Sigmoid colon (tissue), 7 donors: Measurements from ENCODE around the gene TMEM176A. TPM values are rescaled to one million over a fixed set of nuclear protein-coding genes. Genes with fewer than 3 reads are reported as not detected.

ENCODE experiments used
- DNase-seq: peaks from one replicate; pipeline ENCODE4 v3.0.0-alpha.2; 2019
- H3K27ac ChIP-seq, 4 donors: fragments of 200-600 bp; sonication (generic); one replicate each; pipeline ENCODE4 v1.5.1; 2016 to 2019; ENCODE audit warnings: mild to moderate bottlenecking in 1 of 4
- H3K27me3 ChIP-seq, 3 donors: fragments of 200-600 bp; sonication (generic); one replicate each; pipeline ENCODE4 v1.5.1; 2019; ENCODE audit warnings: mild to moderate bottlenecking in 1 of 3
- H3K36me3 ChIP-seq, 4 donors: fragments of 200-600 bp; sonication (generic); one replicate each; pipeline ENCODE4 v1.5.1; 2016 to 2019
- H3K4me1 ChIP-seq, 4 donors: fragments of 200-600 bp; sonication (generic); one replicate each; pipeline ENCODE4 v1.5.1; 2017 to 2019
- H3K4me3 ChIP-seq, 4 donors: fragments of 200-600 bp; sonication (generic); one replicate each; pipeline ENCODE4 v1.5.1; 2017 to 2019; ENCODE audit warnings: mild to moderate bottlenecking in 2 of 4, moderate library complexity in 1 of 4
- H3K9me3 ChIP-seq, 4 donors: fragments of 200-600 bp in 3 of 4; sonication (generic) in 3 of 4; one replicate each; pipeline versions ENCODE4 v1.5.1 to v1.6.1; 2013 to 2019
- CTCF ChIP-seq, 4 experiments: fragments of 450-650 bp in 3 of 4; fragments of 200-600 bp in 1 of 4; IDR thresholded peaks; one replicate each; pipeline ENCODE4 v1.5.1; 2016 to 2019; ENCODE audit warnings: antibody characterized with exemption in 4 of 4, mild to moderate bottlenecking in 3 of 4, moderate library complexity in 2 of 4
- EP300 ChIP-seq, 4 donors: sonication (generic); formaldehyde crosslinking; IDR thresholded peaks; one replicate each; pipeline ENCODE4 v1.6.1; 2017; ENCODE audit warnings: antibody characterized with exemption in 4 of 4
- POLR2A ChIP-seq, 2 donors: fragments of 450-650 bp; IDR thresholded peaks; one replicate each; pipeline ENCODE4 v1.6.1; 2016; ENCODE audit warnings: antibody characterized with exemption in 2 of 2, mild to moderate bottlenecking in 2 of 2, moderate library complexity in 2 of 2
- POLR2AphosphoS5 ChIP-seq, 4 donors: sonication (generic); formaldehyde crosslinking; IDR thresholded peaks; one replicate each; pipeline ENCODE4 v1.6.1; 2017; ENCODE audit warnings: antibody characterized with exemption in 4 of 4
- WGBS, 2 donors: extraction: QIAGEN DNeasy Blood & Tissue Kit; methylation state at CpG; one replicate each; pipeline ENCODE4 v1.1.7; 2013; 5-methylcytosine and 5-hydroxymethylcytosine counted together
- intact Hi-C: fragments of 100-400 bp; cut with DNase I; formaldehyde crosslinking; loops from one replicate; pipeline ENCODE4 v1.15.1; 2023
- polyA plus RNA-seq, 3 donors: library from polyadenylated mRNA; stranded (reverse); fragments of 200-250 nt; gene quantifications; one replicate each; pipeline ENCODE4 v1.2.3, GENCODE V29; 2013
- total RNA-seq, 4 donors: library from RNA; depleted of rRNA; stranded (reverse); fragments of >200 nt; gene quantifications; one replicate each; pipeline ENCODE4 v1.1.0, GENCODE V29; 2016
- donor health status: healthy with polysubstance abuse.
- donor health status: Bipolar disorder and iron deficiency.
- donor health status: healthy.

TMEM176A gene
- total and polyA plus RNA-seq, 7 donors = 19.9 to 150 (median 28.1) TPM

DNA sequence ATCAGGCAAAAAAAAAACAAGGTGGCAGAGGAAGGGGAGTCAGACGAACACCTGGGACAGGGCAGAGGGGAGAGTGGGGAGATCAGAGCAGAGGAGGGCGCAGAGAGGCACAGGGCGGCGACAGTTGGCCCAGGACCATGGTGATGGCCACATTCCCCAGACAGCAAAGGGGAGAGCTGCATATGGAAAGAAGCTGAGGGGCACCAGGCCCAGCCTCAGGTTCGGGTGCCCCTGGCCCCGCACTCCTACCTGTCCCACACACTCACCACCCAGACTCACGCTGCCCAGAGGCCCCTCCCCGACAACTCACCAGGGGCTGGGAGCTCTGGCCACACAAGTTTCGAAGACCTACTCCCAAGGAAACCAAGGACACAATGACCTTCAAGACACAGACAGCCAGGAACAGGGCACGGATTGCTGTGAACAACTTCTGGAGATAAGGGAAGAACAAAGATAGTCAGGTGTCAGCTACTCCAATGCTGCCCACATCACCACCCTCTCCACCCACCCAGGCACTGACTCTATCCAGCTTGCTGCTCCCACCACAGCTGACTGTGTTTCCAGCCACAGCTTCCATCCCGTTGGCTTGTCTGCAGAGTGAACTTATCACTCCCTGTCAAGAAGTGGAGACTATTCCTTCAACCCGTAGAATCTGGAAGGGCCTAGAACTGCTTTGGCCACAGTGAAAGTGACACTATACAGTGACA, 8.7 kb upstream of the TMEM176A start:
- no peak for TF ChIP-seq CTCF (IDR thresholded peaks at IDR 0.05)
- Histone ChIP-seq H3K4me1 (peaks cover 0 to 24% (median 19%) of the 10 kb centered on the region in 4 donors), H3K4me3 (no peak overlapping the region), H3K27me3 (no peaks in the 10 kb centered on the region), H3K27ac (no peak overlapping the region), H3K36me3 (no peaks in the 10 kb centered on the region), H3K9me3 (no peaks in the 10 kb centered on the region)
- DNase-seq = no peak
- 86 to 87% methylated on average over 12 of the region's 12 CpGs for WGBS, 2 donors
- intact Hi-C loops = no loop called here

- 91 to 93% methylated on average over 6 of the region's 6 CpGs for WGBS, 2 donors
- Histone ChIP-seq H3K36me3 (no peaks in the 10 kb centered on the region), H3K9me3 (no peaks in the 10 kb centered on the region), H3K4me1 (peaks cover 0 to 6% (median 1%) of the 10 kb centered on the region in 4 donors), H3K4me3 (no peak overlapping the region), H3K27ac (no peak overlapping the region), H3K27me3 (peaks cover 0 to 3% (median 0%) of the 10 kb centered on the region in 3 donors)
- intact Hi-C loops = no loop called here
- TF ChIP-seq CTCF (IDR thresholded peaks at IDR 0.05) = no peak
- no peak for TF ChIP-seq EP300 (IDR thresholded peaks at IDR 0.05)
- TF ChIP-seq POLR2AphosphoS5 (IDR thresholded peaks at IDR 0.05) = no peak
- no peak for TF ChIP-seq POLR2A (IDR thresholded peaks at IDR 0.05)
- no peak for DNase-seq
Observed at GRCh38 chr7:150793569-150794238, 6.9 kb upstream of the TMEM176A start.

- Histone ChIP-seq H3K36me3 (no peaks in the 10 kb centered on the region), H3K9me3 (no peaks in the 10 kb centered on the region), H3K4me1 (peaks cover 0 to 17% (median 15%) of the 10 kb centered on the region in 4 donors), H3K4me3 (no peak overlapping the region), H3K27me3 (peaks cover 16 to 43% (median 22%) of the 10 kb centered on the region in 3 donors), H3K27ac (no peak overlapping the region)
- WGBS, 2 donors = 68 to 69% methylated on average over 4 of the region's 4 CpGs
- DNase-seq = no peak
- TF ChIP-seq POLR2A (IDR thresholded peaks at IDR 0.05) = no peak
- no peak for TF ChIP-seq POLR2AphosphoS5 (IDR thresholded peaks at IDR 0.05)
- TF ChIP-seq EP300 (IDR thresholded peaks at IDR 0.05) = no peak
- intact Hi-C loops = no loop called here
Observed at GRCh38 chr7:150797661-150798060, 2.9 kb upstream of the TMEM176A start.

- intact Hi-C loops = no loop called here
- TF ChIP-seq CTCF (IDR thresholded peaks at IDR 0.05) = no peak
- no peak for TF ChIP-seq POLR2AphosphoS5 (IDR thresholded peaks at IDR 0.05)
- no peak for TF ChIP-seq EP300 (IDR thresholded peaks at IDR 0.05)
- no peak for TF ChIP-seq POLR2A (IDR thresholded peaks at IDR 0.05)
- peaks cover 0 to 17% (median 15%) of the 10 kb centered on the region in 4 donors for H3K4me1 ChIP-seq
- no peak for DNase-seq
- peak overlapping the region in 3 of 4 donors; percentile 41 to 59 (median 53) for H3K4me3 ChIP-seq
- peaks cover 16 to 49% (median 22%) of the 10 kb centered on the region in 3 donors for H3K27me3 ChIP-seq
- 58 to 63% methylated on average over 3 of the region's 3 CpGs for whole genome bisulfite sequencing, 2 donors
- H3K27ac ChIP-seq = peak overlapping the region; percentile 56 to 74 (median 66)
- H3K36me3 ChIP-seq = no peaks in the 10 kb centered on the region
- H3K9me3 ChIP-seq = no peaks in the 10 kb centered on the region
Observed at GRCh38 chr7:150799156-150799555, 1.4 kb upstream of the TMEM176A start.
